ENCODE data around the gene RAB18.

DNA sequence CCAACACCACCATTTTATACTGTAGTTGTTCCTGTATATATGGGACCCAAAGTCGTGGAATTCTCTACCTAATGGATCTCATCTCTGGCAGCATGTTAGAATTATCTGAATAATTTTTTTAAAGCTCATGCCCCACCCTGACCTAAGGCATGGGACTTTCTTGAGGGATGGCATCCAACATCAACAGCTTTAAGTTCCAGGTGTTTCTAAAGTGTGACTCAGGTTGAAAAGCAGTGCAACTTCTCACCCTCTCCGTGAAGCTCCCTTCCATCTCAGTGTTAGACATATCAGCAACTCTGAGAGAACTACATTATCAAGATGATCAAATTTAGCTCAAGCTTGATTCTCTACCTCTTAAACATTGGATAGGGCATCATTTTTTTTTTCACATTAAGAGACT, 18.1 kb upstream of the RAB18 start:
- TF ChIP-seq, protein P1, sequence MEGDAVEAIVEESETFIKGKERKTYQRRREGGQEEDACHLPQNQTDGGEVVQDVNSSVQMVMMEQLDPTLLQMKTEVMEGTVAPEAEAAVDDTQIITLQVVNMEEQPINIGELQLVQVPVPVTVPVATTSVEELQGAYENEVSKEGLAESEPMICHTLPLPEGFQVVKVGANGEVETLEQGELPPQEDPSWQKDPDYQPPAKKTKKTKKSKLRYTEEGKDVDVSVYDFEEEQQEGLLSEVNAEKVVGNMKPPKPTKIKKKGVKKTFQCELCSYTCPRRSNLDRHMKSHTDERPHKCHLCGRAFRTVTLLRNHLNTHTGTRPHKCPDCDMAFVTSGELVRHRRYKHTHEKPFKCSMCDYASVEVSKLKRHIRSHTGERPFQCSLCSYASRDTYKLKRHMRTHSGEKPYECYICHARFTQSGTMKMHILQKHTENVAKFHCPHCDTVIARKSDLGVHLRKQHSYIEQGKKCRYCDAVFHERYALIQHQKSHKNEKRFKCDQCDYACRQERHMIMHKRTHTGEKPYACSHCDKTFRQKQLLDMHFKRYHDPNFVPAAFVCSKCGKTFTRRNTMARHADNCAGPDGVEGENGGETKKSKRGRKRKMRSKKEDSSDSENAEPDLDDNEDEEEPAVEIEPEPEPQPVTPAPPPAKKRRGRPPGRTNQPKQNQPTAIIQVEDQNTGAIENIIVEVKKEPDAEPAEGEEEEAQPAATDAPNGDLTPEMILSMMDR (IDR thresholded peaks at IDR 0.05; ENCODE audit: insufficient read depth, low read depth, low read length) = no peak
- no peak for TF ChIP-seq EZH2 (IDR thresholded peaks at IDR 0.05; ENCODE audit: insufficient read depth, low read length)

Measured in astrocyte (in vitro differentiated cells and primary cell).